GM19452 (cell line): Measurements from ENCODE around the gene OR2J3.
"Not testable (repeated sequence)": the region's sequence is repeated elsewhere in the genome, so short reads cannot be mapped to it uniquely, and the experiment has no call there.

Experiments
- ATAC-seq: cut with Tn5 transposase; IDR thresholded peaks from one replicate; pipeline ENCODE4 v1.9.1; 2021; ENCODE audit not compliant: unreplicated experiment

The OR2J3 gene

DNA sequence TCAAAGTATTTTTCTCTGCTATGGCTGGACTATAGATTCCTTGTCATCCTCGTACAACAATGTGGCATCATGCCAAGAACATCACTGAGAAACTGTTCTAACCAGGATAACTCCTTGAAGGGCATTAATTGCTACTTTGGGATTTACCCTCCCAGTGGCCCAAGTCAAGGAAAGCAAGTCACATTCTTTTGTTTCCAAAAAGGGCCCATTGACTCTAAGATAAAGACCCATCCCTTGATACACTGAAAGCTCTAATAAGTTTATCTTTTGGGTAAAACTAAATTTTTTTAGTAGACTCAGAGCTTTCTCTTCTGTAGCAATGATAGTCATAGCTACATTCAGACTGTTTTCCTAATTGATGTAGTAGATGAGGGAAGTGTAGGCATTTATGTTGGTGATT is at the start of gene OR2J3:
OR2J3 (plus strand) TSS at position 301 of the 400 bp plus-strand sequence. CDS start 3,833 bp downstream, outside the sequence.
- ATAC-seq, result no peak

DNA sequence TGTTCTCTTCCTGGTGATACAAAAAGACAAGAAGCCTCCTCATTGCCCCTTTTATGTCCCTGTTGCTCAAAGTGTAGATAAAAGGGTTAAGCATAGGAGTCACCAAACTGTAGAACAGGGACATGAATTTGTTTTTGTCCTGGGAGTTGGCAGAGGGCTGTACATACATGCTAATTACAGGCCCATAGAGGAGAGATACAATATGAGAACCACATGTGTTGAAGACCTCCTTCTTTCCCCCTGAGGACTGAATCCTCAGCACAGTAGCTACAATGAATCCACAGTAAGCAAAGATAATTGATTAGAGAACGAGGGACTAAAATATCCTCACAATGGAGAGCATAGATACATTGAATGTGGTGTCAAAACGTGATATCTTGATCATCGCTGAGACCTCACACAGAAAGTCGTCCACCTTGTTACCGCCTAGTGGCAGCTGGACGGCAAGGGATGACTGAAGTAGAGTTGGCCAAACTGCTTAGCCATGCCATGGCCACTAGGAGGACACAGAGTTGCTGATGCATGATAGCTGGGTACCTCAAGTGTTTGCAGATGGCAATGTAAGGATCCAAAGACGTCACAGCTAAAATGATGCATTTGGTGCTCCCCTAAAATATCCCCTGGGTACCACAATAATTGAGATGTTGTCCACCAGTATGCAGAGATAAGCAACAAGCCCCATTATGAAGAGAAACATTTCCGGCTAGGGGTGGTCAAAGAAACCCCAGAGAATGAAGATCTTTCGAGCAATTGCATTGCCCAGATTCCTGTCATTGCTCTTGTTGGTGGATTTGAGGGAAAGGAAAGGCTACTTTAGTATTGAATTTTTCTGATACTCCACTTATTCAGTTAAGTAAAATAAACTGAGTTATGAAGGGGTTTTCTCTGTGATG is 35.8 kb upstream of the OR2J3 start:
- no peak for ATAC-seq

DNA sequence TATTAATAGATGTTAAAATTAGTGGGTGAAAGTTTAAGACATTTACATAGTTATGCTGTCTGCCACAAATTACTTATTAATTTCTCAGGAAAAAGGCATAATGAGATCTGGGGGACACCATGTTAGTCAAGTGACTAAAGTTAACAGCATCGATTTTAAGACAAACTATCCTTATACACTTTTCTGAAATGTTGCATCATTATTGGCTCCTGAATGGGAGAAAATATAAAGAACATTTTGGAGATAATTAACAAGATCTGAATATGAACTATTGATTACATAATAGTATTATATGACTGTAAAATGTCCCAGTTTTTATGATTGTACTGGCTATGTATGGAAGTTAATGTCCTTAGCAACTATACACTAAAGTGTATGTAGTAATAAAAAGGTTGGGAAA is 28.7 kb upstream of the OR2J3 start:
- ATAC-seq, result no peak

DNA sequence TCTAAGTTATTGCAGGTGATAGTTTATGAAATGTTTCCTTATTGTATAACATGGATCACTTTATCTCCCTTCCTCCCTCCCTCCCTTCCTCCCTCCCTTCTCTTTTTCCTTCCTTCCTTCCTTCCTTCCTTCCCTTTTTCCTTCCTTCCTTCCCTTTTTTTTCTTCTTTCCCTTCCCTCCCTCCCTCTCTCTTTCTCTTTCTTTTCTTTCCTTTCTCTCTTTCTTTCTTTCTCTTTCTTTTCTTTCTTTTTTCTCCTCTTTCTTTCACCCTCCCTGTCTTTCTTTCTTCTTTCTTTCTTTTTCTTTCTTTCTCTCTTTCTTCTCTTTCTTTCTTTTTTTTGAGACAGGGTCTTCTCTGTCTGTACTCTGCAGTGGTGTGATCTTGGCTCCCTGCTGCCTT is 26.5 kb upstream of the OR2J3 start:
- no peak for ATAC-seq

DNA sequence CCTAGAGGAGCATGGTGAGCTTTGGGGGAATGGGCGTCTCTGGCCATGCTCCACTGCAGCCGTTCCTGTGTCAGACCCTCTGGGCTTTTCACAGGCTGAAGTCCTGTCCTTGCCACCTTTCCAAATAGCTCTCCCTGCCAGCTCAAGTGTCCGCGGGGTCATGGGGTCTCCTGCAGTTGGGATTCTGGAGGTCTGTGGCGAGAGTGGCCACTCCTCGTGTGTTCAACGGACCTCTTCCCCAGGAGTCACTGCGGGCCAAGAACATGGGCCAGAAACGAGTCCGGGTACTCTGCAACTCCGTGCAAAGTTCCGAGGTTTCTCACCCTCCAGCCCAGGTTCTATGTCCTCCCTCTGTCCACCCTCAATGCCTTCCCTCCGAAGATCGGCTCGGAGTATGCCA is 25.4 kb upstream of the OR2J3 start:
- no peak for ATAC-seq

DNA sequence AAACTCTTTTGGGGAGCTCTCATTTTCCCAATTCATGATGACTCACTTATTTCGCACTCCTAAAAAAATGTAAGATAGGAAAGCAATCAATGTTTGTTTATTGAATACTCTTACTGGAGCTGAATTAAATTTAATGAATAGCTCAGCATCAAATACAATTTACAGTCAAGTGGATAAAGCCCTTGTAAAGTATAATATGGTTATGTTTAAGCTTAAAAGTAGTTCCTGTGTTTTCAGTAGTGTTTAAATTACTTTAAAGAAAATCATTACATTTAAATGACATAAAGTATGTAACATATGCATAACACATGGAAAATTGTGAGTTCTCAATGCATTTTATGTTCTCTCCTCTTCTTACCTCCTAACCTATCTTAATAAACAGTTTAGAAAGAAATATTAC is 20.6 kb upstream of the OR2J3 start, which contains the start of gene OR2B3:
OR2B3 (minus strand) TSS at position 101 of the 400 bp plus-strand sequence; CDS start at position 36, 65 bp downstream.
- ATAC-seq, result no peak

DNA sequence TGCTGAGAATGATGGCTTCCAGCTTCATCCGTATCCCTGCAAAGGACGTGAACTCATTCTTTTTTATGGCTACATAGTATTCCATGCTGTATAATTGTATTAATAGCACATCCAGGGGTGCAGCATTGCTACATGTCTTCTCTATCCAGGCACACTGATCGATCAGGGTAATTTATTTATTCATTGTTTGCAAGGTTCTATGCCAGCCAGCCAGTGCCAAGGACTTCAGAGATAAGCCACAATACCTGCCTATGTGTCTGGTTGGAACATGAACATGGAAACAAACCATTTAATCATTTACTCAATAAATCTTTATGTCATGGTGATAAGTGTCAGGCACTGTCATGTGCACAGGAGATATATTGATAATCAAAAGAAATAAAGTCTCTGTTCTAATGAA is 14.9 kb upstream of the OR2J3 start:
- ATAC-seq, result no peak

DNA sequence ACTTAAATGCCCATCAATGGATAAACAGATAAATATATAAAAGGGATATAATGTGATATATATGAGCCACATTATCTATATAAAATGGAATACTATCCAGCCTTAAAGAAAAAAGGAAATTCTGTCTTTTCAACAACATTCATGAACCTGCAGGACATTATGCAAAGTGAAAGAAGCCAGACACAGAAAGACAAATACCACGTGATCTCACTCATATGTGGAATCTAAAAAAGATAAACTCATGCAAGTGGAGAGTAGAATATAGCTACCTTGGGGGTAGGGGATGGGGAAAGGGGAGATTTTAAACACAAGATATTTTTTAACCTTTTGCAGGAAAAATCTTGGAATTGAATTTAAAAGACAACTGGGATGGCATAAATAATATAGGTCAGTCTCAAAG is 10.1 kb upstream of the OR2J3 start:
- ATAC-seq, result no peak

DNA sequence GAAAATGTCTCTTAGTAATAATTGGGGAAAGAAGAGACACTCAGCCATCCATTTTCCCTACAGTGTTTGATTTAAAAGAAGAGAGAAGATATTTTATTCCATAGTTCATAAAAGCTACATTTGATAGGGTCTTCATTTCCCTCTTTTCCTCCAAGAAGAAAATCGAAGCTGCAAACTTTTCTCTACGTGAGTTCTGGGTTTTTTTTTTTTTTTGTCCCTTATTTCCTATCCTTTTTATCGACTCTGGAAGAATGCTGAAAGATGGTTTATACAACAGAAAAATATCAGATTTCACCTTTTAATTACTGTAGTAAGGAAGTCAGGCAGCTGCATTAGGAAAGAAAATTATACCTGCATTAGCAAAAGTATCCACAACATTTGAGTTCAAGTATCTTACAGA is 8.7 kb upstream of the OR2J3 start, which contains the start of gene OR2J1:
OR2J1 (plus strand) TSS at position 301 of the 400 bp plus-strand sequence. CDS start 1,453 bp downstream, outside the sequence.
- ATAC-seq, result no peak

DNA sequence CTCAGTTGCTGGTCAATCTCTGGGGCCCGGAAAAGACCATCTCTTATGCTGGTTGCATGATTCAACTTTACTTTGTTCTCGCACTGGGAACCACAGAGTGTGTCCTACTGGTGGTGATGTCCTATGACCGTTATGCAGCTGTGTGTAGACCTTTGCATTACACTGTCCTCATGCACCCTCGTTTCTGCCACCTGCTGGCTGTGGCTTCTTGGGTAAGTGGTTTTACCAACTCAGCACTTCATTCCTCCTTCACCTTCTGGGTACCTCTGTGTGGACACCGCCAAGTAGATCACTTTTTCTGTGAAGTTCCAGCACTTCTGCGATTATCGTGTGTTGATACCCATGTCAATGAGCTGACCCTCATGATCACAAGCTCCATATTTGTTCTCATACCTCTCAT is 4.3 kb downstream of the OR2J3 start:
- ATAC-seq, result no peak

DNA sequence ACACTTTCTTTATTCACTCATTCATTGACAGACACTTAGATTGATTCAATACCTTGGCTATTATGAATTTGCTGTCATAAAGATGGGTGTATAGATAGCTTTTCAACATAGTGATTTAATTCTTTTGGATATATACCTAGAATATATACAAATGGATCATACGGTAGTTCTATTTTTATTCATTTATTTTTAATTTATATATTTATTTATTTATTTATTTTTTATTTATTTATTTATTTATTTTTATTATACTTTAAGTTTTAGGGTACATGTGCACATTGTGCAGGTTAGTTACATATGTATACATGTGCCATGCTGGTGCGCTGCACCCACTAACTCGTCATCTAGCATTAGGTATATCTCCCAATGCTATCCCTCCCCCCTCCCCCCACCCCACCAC is 7.1 kb downstream of the OR2J3 start:
- ATAC-seq, result not testable (repeated sequence)

DNA sequence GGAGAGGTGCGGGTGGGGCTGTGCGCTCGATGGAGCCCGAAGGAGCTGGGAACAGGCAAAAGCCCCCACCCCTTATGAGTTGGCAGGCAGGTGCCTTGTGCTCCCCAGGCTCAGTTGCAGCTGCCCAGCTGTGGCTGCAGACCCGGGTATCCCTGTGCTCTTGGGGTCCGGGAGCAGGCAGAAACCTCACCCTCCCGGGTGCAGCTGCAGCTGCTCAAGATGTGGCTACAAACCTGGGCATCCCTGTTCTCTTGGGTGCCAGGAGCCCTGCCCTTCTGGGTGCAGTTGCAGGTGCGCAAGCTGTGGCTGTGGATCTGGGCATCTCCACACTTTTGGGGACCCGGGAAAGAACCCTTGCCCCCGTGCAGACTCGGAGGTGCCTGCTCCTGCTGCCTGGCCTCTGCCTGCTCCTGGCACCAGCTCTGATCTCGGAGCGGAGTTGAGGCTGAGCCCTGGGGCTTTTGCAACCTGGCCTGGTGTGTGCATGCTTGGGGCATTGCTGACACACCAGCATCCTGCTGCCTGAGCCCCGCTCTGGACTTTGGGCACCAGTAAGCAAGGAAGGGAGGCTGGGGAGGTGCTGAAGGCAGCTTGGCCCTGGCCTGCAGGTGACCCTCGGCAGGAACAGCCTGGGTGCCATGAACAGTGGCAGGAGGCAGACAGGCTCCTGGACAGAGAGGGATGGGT is 21.6 kb downstream of the OR2J3 start:
- ATAC-seq, result no peak

DNA sequence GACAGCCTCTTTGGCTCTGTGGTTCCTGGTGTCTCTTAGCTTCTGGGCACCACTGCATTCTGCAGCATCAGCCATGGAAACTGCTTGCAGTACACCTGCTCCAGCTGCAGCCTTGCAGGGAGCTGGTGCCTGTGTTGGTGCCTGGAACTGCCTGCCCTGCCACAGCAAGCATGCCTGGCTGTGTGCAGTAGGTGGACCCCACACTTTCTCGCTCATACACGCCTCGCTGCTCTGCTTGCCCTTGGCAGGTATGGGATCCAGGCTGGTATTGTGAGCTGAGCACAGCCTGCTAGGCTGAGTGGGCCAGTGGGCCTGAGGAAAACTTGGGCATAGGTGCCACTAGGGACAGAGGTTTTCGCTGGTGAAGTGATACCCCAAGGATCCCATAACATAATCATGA is 22.8 kb downstream of the OR2J3 start:
- no peak for ATAC-seq

DNA sequence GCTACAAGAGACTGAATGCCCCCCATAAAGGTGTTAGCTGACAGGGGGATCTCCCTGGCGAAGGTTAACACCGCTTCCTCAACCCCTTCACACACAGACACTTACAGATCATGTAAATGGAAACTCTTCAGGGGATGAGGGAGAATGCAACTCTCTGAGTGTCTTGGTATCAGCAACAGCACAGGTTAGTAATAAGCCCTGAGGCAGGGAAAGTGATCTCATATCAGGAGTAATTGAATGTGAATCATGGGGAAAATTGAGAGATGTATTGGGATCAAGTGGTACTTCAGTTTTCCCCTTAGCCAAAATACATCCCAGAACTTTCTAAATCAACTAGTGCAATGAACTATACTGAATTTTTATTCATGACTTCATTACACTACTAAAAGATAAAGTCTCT is 23.8 kb downstream of the OR2J3 start:
- ATAC-seq, result no peak

DNA sequence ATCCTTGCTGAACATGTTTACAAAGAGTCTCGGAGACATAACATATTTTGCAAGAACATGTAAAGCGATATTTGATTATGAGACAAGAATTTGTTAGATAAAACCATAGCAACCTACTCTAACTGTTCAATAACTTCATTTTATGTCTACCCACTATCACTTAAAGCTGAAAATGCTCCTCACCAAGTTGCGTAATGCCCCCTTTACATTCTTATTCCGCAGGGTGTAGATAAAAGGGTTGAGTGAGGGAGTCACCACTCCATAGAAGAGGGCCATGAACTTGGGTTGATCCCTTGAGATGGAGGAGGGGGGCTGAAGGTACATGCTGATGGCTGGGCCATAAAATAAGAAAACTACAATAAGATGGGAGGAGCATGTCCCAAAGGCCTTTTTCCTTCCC is 29.9 kb downstream of the OR2J3 start:
- ATAC-seq, result no peak

DNA sequence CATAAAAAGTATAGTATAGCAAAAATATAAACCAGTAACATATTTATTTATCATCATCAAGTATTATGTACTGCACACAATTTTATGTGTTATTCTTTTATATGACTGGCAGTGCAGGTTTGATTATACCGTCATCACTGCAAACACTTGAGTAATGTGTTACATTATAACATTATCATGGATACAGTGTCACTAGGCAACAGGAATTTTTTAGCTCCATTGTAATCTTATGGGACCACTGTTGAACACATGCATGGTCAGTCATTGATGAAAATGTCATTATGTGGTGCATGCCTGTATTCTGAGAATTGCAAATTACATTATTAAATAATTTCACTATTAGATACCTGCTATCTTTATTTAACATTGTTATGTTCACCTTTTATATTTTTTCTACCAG is 33.7 kb downstream of the OR2J3 start:
- ATAC-seq, result no peak

DNA sequence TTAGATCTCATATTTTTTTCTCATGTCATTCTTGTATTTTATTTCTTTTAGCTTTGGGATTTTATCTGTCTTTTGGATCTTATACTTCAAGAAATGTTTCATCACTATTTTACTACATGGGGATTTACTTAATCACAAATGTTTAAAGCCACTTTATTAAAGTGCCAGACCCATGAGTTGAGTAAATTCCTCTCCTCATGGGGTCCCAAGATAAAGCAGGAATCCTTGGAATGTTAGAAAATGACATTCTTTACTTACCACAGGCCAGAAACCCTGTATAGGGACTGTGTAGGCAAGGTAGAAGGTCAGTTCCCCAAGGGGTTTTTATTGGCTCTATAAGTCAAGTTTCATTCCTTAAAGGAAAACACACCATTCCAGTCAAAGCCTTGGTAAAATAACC is 34.5 kb downstream of the OR2J3 start:
- ATAC-seq, result no peak

DNA sequence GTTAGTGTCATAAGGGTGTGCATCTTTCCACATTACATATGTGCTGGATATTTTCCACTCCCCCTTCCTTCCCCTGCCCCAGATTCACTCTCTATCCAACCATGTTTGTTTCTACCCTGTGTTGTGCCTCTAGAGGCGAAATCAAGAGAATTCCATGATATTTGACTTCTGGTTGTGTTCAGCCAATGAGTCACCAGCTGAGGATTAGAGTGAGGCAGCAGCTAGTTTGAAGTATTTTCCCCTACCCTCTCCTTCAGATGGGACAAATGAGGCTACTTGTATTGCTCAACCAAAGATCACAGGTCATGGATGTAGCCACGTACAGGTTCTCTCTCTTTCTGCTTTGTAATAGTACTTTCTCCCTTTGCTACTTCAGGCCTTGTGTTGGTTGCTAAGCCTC is 38.3 kb downstream of the OR2J3 start:
- no peak for ATAC-seq

DNA sequence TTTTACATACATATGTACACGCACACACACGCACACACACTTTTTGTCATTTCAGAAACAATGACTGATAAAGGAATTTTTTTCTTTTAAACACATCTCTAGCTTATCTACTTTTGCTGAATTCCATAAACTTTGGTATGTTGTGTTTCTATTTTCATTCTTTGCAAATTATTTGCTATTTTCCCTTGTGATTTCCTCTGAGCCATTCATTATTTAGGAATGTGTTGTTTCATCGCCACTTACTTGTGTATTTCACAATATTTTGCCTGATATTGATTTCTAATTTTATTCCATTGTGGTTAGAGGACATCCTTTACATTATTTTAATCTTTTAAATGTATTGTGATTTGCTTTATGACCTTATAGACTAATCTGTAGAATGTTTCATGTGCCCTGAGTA is 39.2 kb downstream of the OR2J3 start:
- no peak for ATAC-seq

DNA sequence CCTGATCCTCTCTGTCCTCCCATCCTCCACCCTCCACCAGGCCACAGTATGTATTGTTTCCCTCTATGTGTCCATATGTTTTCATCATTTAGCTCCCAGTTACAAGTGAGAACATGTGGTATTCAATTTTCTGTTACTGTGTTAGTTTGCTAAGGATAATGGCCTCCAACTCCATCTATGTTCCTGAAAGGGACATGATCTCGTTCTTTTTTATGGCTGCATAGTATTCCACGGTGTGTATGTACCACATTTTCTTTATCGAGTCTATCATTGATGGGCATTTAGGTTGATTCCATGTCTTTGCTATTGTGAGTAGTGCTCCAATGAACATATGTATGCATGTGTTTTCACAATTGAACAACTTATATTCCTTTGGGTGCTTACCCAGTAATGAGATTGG is 41.6 kb downstream of the OR2J3 start:
- not testable (repeated sequence) for ATAC-seq

DNA sequence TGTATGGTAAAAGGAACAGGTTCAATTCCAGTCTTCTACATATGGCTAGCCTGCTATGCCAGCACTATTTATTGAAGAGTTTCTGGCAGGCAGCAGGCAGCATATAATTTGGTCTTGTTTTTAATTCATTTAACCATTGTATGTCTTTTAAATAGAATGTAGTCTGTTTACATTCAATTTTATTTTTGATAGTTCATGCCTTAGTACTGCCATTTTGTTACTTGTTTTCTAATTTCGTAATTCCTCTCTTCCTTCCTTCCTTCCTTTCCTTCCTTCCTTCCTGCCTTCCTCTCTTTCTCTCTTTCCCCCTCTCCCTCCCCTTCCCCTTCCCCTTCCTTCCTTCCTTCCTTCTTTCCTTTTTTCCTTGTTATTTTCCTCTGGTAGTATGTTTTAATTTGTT is 45.2 kb downstream of the OR2J3 start:
- ATAC-seq, result no peak

DNA sequence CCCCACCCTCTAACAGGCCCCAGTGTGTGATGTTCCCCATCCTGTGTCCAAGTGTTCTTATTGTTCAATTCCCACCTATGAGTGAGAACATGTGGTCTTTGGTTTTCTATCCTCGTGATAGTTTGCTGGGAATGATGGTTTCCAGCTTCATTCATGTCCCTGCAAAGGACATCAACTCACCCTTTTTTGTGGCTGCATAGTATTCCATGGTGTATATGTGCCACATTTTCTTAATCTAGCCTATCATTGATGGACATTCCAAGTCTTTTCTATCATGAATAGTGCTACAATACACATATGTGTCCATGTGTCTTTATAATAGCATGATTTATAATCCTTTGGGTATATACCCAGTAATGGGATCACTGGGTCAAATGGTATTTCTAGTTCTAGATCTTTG is 47.3 kb downstream of the OR2J3 start:
- ATAC-seq, result not testable (repeated sequence)
